SK-N-SH treated with all-trans-retinoic acid at 6 μM for 48 hours (cell line): Measurements from ENCODE around the gene FGF10.

Experiments used
- ATAC-seq: fragments of 200-7000 bp; cut with Tn5 transposase; 3 replicates; pipeline ENCODE4 v1.9.1; 2020; ENCODE audit warnings: mild to moderate bottlenecking, moderate library complexity
- CSDC2 ChIP-seq: fragments of 250-450 bp; sonication (Bioruptor Pico); IDR thresholded peaks from 2 replicates; pipeline ENCODE4 v1.5.0; 2020; ENCODE audit warnings: mild to moderate bottlenecking, moderate library complexity
- ESRRG ChIP-seq: fragments of 250-450 bp; sonication (Bioruptor Pico); IDR thresholded peaks from 2 replicates; pipeline ENCODE4 v1.6.1; 2021; ENCODE audit warnings: mild to moderate bottlenecking
- GLIS3 ChIP-seq: fragments of 250-450 bp; sonication (Bioruptor Pico); IDR thresholded peaks from 2 replicates; pipeline ENCODE4 v1.5.0; 2020; ENCODE audit warnings: mild to moderate bottlenecking, moderate library complexity
- ISL1 ChIP-seq: fragments of 250-450 bp; sonication (Bioruptor Pico); IDR thresholded peaks from 2 replicates; pipeline ENCODE4 v2.1.2; 2022; ENCODE audit warnings: mild to moderate bottlenecking, moderate library complexity
- OSR1 ChIP-seq: fragments of 250-450 bp; sonication (Bioruptor Pico); IDR thresholded peaks from 2 replicates; pipeline ENCODE4 v1.8.0; 2022; ENCODE audit warnings: moderate library complexity, mild to moderate bottlenecking, inconsistent platforms
- PPARA ChIP-seq: fragments of 250-450 bp; sonication (Bioruptor Pico); IDR thresholded peaks from 2 replicates; pipeline ENCODE4 v1.5.0; 2020; ENCODE audit warnings: mild to moderate bottlenecking, borderline replicate concordance
- RARB ChIP-seq: fragments of 250-450 bp; sonication (Bioruptor Pico); IDR thresholded peaks from 2 replicates; pipeline ENCODE4 v1.8.0; 2021; ENCODE audit warnings: mild to moderate bottlenecking, moderate library complexity
- TCF4 ChIP-seq: fragments of 250-450 bp; sonication (Bioruptor Pico); IDR thresholded peaks from 2 replicates; pipeline ENCODE4 v1.8.0; 2021; ENCODE audit warnings: mild to moderate bottlenecking, moderate library complexity, borderline replicate concordance
- TOX ChIP-seq: fragments of 250-450 bp; sonication (Bioruptor Pico); IDR thresholded peaks from 2 replicates; pipeline ENCODE4 v1.8.0; 2021; ENCODE audit warnings: mild to moderate bottlenecking, moderate library complexity, borderline replicate concordance
- ZC3H10 ChIP-seq: fragments of 250-450 bp; sonication (Bioruptor Pico); IDR thresholded peaks from 2 replicates; pipeline ENCODE4 v1.5.1; 2021; ENCODE audit warnings: mild to moderate bottlenecking, moderate library complexity
- ZFP3 ChIP-seq: fragments of 250-450 bp; sonication (Bioruptor Pico); IDR thresholded peaks from 2 replicates; pipeline ENCODE4 v1.5.0; 2020; ENCODE audit warnings: mild to moderate bottlenecking, moderate library complexity
- ZFP30 ChIP-seq: fragments of 450-650 bp; formaldehyde crosslinking; IDR thresholded peaks from 2 replicates; pipeline ENCODE4 v1.5.0; 2022; ENCODE audit warnings: mild to moderate bottlenecking, moderate library complexity
- ZNF565 ChIP-seq: fragments of 450-650 bp; formaldehyde crosslinking; conservative IDR thresholded peaks from 2 replicates; pipeline ENCODE4 v1.5.0; 2020; ENCODE audit warnings: low read depth, mild to moderate bottlenecking, moderate library complexity
- ZNF70 ChIP-seq: fragments of 450-650 bp; formaldehyde crosslinking; IDR thresholded peaks from 2 replicates; pipeline ENCODE4 v1.5.0; 2020; ENCODE audit warnings: mild to moderate bottlenecking, moderate library complexity
- ZNF8 ChIP-seq: fragments of 450-650 bp; formaldehyde crosslinking; IDR thresholded peaks from 2 replicates; pipeline ENCODE4 v1.5.0; 2020; ENCODE audit warnings: mild to moderate bottlenecking, moderate library complexity
- TF ChIP-seq, protein P1 (sequence below): fragments of 250-450 bp; sonication (Bioruptor Pico); IDR thresholded peaks from 2 replicates; pipeline ENCODE4 v1.8.0; 2021; ENCODE audit warnings: low read depth, mild to moderate bottlenecking, moderate library complexity, borderline replicate concordance
- TF ChIP-seq, protein P2 (sequence below): fragments of 250-450 bp; sonication (Bioruptor Pico); IDR thresholded peaks from 2 replicates; pipeline ENCODE4 v1.5.0; 2020; ENCODE audit warnings: mild to moderate bottlenecking, moderate library complexity
- TF ChIP-seq, protein P3 (sequence below): fragments of 250-450 bp; sonication (Bioruptor Pico); IDR thresholded peaks from 2 replicates; pipeline ENCODE4 v1.5.1; 2020; ENCODE audit warnings: low read depth, mild to moderate bottlenecking, moderate library complexity
- TF ChIP-seq, protein P4 (sequence below): fragments of 250-450 bp; sonication (Bioruptor Pico); IDR thresholded peaks from 2 replicates; pipeline ENCODE4 v1.5.1; 2021; ENCODE audit warnings: mild to moderate bottlenecking, moderate library complexity

Gene FGF10

DNA sequence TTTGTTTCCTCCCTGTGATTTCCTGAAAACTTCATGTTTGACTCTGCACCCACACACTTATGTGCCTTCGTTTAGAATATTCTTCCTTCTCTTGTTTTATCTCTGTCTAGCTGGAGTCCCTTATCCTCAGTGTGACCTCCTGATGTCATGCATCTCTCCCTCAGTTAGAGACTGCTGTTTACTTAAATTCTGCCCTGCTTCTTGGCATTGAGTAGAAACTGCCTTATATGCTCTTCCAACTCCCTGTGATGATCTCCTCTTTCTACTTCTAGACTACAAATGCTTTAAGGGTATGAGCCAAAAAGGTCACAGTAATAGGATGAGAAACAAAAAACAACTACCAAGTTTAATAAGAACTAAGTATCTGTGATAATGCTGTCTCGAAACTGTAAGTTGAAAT is 12.2 kb downstream of the FGF10 start:
- no peak for TF ChIP-seq ESRRG
- no peak for TF ChIP-seq ZNF565
- no peak for TF ChIP-seq RARB (CRISPR knock-in tag)
- TF ChIP-seq TOX = no peak
- TF ChIP-seq, protein P1, sequence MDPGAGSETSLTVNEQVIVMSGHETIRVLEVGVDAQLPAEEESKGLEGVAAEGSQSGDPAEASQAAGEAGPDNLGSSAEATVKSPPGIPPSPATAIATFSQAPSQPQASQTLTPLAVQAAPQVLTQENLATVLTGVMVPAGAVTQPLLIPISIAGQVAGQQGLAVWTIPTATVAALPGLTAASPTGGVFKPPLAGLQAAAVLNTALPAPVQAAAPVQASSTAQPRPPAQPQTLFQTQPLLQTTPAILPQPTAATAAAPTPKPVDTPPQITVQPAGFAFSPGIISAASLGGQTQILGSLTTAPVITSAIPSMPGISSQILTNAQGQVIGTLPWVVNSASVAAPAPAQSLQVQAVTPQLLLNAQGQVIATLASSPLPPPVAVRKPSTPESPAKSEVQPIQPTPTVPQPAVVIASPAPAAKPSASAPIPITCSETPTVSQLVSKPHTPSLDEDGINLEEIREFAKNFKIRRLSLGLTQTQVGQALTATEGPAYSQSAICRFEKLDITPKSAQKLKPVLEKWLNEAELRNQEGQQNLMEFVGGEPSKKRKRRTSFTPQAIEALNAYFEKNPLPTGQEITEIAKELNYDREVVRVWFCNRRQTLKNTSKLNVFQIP (CRISPR knock-in tag) = no peak
- TF ChIP-seq TCF4 = no peak
- no peak for TF ChIP-seq ISL1 (CRISPR knock-in tag)
- no peak for ATAC-seq

DNA sequence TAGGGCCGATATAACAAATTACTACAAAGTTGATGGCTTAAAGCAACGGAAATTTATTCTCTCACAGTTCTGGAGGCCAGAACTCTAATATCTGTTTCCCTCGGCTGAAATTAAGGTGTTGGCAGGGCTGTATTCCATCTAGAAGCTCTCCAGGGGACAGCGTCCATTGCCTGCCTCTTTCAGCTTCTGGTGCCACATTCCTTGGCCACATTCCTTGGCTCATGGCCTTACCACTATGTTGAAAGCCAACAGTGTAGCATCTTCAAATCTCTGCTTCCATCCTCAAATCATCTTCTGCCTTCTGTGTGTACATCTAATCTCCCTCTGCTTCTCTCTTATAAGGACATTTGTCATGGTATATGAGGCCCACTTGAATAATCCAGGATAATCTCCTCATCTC is 17.2 kb downstream of the FGF10 start:
- TF ChIP-seq ISL1 (CRISPR knock-in tag) = no peak
- TF ChIP-seq ZNF70 (CRISPR knock-in tag) = no peak
- TF ChIP-seq, protein P2, sequence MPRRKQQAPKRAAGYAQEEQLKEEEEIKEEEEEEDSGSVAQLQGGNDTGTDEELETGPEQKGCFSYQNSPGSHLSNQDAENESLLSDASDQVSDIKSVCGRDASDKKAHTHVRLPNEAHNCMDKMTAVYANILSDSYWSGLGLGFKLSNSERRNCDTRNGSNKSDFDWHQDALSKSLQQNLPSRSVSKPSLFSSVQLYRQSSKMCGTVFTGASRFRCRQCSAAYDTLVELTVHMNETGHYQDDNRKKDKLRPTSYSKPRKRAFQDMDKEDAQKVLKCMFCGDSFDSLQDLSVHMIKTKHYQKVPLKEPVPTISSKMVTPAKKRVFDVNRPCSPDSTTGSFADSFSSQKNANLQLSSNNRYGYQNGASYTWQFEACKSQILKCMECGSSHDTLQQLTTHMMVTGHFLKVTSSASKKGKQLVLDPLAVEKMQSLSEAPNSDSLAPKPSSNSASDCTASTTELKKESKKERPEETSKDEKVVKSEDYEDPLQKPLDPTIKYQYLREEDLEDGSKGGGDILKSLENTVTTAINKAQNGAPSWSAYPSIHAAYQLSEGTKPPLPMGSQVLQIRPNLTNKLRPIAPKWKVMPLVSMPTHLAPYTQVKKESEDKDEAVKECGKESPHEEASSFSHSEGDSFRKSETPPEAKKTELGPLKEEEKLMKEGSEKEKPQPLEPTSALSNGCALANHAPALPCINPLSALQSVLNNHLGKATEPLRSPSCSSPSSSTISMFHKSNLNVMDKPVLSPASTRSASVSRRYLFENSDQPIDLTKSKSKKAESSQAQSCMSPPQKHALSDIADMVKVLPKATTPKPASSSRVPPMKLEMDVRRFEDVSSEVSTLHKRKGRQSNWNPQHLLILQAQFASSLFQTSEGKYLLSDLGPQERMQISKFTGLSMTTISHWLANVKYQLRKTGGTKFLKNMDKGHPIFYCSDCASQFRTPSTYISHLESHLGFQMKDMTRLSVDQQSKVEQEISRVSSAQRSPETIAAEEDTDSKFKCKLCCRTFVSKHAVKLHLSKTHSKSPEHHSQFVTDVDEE (CRISPR knock-in tag) = no peak
- no peak for TF ChIP-seq ZNF565
- TF ChIP-seq, protein P3, sequence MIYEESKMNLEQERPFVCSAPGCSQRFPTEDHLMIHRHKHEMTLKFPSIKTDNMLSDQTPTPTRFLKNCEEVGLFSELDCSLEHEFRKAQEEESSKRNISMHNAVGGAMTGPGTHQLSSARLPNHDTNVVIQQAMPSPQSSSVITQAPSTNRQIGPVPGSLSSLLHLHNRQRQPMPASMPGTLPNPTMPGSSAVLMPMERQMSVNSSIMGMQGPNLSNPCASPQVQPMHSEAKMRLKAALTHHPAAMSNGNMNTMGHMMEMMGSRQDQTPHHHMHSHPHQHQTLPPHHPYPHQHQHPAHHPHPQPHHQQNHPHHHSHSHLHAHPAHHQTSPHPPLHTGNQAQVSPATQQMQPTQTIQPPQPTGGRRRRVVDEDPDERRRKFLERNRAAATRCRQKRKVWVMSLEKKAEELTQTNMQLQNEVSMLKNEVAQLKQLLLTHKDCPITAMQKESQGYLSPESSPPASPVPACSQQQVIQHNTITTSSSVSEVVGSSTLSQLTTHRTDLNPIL (CRISPR knock-in tag) = no peak
- no peak for ATAC-seq

DNA sequence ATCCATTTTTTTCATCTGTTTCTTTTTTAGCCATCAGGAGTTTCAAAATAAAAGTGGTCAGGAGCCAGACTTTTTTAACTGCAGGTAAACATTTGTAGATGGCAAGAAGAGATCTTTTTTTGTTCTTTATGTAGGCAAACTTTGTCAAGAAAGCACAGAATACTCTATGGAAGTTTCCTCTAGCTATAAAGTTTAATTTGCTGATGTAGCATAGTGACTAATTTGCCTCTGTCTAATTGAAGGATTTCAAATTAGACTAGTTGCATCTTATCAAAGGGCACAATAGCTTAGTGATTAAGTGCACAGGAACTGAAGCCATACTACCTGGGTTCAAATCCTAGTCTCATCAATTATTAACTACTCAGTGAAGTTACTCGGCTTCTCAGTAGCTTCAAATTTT is 22.0 kb downstream of the FGF10 start:
- TF ChIP-seq, protein P4, sequence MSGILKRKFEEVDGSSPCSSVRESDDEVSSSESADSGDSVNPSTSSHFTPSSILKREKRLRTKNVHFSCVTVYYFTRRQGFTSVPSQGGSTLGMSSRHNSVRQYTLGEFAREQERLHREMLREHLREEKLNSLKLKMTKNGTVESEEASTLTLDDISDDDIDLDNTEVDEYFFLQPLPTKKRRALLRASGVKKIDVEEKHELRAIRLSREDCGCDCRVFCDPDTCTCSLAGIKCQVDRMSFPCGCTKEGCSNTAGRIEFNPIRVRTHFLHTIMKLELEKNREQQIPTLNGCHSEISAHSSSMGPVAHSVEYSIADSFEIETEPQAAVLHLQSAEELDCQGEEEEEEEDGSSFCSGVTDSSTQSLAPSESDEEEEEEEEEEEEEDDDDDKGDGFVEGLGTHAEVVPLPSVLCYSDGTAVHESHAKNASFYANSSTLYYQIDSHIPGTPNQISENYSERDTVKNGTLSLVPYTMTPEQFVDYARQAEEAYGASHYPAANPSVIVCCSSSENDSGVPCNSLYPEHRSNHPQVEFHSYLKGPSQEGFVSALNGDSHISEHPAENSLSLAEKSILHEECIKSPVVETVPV (CRISPR knock-in tag) = no peak
- TF ChIP-seq ZNF8 (CRISPR knock-in tag) (no peak), ZNF565 (no peak), PPARA (no peak), CSDC2 (CRISPR knock-in tag) (no peak), ZC3H10 (CRISPR knock-in tag) (no peak)
- no peak for ATAC-seq

DNA sequence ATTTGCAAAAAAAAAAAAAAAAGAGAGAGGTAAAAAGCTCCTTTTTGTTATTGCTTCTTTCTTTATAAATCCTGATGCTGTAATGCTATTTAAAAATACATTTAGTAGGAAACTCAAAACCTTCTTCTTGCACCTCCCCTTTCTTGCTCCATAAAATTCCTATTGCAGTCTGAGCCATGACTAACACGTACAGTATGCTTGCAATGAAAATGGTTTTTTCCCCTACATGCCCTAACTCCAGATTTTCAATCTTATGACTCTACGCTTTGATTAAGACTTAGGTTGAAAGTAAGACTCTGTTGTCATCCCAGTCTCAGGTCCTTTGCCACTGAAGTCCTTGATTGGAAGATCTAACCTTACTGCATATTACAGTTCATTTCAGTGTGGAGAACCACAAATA is 23.9 kb downstream of the FGF10 start:
- ATAC-seq = no peak
- TF ChIP-seq ZFP30 (CRISPR knock-in tag) (no peak), ISL1 (CRISPR knock-in tag) (no peak), ZNF565 (no peak), GLIS3 (no peak), PPARA (no peak), TCF4 (no peak), ZC3H10 (CRISPR knock-in tag) (no peak)

DNA sequence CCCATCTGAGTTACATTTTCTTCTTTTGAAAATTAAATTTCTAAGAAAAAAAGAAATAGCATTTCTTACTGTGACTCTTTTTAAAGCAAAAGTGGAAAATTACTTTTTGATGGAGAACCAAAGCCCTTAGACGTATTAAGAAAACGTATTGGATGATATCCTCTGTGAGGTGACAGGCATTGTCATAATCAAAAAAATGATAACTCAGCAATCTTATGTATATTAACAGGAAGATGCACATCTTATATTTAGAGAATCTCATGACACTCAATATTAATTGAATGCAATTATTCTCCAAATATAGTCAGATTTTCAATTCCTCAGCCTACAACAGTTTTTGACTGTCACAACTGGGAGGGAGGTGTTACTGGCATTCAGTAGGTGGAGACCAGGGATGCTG is 25.1 kb downstream of the FGF10 start:
- TF ChIP-seq ZFP3 (CRISPR knock-in tag) (no peak), ISL1 (CRISPR knock-in tag) (no peak), OSR1 (no peak), GLIS3 (no peak), ZNF565 (no peak), ESRRG (no peak)
- TF ChIP-seq, protein P1 (CRISPR knock-in tag) = no peak
- TF ChIP-seq, protein P3 (CRISPR knock-in tag) = no peak
- ATAC-seq = no peak
